ENCODE data around the gene CPNE5. TPM values are rescaled to one million over a fixed set of nuclear protein-coding genes. Genes with fewer than 3 reads are reported as not detected.

CPNE5 gene
- total RNA-seq, 1 donor from 2014 or later: 1.3 TPM

DNA sequence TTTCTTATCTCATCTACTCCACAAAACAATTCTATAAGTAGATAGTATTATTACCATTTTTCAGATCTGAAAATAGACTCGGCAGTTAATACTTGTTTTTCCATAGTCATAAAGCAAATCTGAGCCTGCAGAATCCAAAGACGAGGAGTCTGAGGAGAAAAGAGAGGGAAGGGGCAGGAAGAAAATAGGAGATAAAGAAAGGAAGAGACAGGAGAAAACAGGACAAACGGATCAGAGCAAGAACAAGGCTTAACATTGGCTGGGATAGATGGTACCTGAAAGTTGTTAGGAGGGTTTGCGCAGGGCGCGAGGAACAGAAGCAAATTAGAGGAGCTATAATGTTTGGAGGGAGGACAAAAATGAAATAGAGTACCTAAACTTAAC is 36.0 kb upstream of the CPNE5 start:
- TF ChIP-seq, protein P1, sequence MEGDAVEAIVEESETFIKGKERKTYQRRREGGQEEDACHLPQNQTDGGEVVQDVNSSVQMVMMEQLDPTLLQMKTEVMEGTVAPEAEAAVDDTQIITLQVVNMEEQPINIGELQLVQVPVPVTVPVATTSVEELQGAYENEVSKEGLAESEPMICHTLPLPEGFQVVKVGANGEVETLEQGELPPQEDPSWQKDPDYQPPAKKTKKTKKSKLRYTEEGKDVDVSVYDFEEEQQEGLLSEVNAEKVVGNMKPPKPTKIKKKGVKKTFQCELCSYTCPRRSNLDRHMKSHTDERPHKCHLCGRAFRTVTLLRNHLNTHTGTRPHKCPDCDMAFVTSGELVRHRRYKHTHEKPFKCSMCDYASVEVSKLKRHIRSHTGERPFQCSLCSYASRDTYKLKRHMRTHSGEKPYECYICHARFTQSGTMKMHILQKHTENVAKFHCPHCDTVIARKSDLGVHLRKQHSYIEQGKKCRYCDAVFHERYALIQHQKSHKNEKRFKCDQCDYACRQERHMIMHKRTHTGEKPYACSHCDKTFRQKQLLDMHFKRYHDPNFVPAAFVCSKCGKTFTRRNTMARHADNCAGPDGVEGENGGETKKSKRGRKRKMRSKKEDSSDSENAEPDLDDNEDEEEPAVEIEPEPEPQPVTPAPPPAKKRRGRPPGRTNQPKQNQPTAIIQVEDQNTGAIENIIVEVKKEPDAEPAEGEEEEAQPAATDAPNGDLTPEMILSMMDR (IDR thresholded peaks at IDR 0.05): no peak
- no peak for DNase-seq (ENCODE audit: low spot score in 2 of 2)
- intact Hi-C loops (cut with DNase I): loop anchor here (1.0 to 2.0 kb wide), 2 partner anchors 10 to 22 kb away; partner anchors contain the start of gene C6orf89

DNA sequence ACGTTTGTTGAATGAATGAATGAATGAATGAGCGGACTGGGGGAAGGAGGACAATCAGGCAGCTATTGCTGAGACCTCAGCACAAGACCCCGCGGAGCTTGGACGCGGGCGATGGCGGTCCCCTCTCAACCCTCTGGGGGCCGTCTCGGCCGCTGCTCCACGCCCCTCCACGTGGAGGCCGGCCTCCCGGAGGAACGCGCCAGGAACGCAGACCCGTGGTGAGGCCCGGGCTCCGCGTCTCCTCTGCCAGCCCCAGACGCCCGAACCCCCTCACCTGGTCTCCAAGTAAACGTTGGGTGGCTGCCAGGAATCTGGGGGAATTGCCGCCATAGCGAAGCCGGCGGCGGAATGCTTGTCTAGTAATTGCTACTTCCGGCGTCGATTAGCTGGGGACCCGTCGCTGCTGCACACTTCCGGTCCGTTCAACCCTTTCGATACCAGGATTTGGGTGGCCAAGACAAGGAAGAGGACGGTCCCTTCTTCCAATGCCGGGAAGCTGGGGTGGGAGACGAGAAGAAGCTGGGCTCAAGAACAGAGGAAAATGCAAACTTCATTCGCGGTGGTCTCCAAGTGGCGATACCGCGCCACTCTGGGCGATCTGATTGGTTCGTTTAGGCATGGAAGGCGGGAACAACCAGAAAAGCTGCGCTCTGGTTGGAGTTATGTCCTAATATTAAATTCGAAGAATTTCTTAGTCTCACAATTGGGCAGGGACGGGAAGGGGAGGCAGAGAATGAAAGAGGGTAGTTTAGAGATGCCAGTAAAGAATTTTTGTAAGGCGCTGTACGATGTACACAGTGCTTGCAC is 35.4 kb upstream of the CPNE5 start, which contains the start of gene PPIL1:
PPIL1 (minus strand) TSS at position 361 of the 807 bp plus-strand sequence; CDS start at position 330, 31 bp downstream.
- Histone ChIP-seq H3K9me3 (no peaks in the 10 kb centered on the region), H3K27me3 (no peaks in the 10 kb centered on the region), H3K4me1 (peaks cover 4 to 9% of the 10 kb centered on the region in 2 donors), H3K4me3 (peak within 1 kb of the TSS; percentile 78 to 86), H3K27ac (peak within 1 kb of the TSS; percentile 91), H3K36me3 (no peaks in the 10 kb centered on the region)
- intact Hi-C loops (cut with DNase I): loop anchor here (1.0 to 2.0 kb wide), 2 partner anchors 11 to 22 kb away; partner anchors contain the start of gene C6orf89
- TF ChIP-seq, protein P1 (IDR thresholded peaks at IDR 0.05): no peak
- DNase-seq (ENCODE audit: low spot score in 2 of 2): peak; percentile 29 to 90

More for the DNA sequence above, 36.0 kb upstream of the CPNE5 start:
- Histone ChIP-seq H3K9me3 (no peaks in the 10 kb centered on the region), H3K4me3 (peak overlapping the region; percentile 78 to 86), H3K36me3 (no peaks in the 10 kb centered on the region), H3K27me3 (no peaks in the 10 kb centered on the region), H3K27ac (peak overlapping the region; percentile 91), H3K4me1 (peaks cover 4 to 9% of the 10 kb centered on the region in 2 donors)

DNA sequence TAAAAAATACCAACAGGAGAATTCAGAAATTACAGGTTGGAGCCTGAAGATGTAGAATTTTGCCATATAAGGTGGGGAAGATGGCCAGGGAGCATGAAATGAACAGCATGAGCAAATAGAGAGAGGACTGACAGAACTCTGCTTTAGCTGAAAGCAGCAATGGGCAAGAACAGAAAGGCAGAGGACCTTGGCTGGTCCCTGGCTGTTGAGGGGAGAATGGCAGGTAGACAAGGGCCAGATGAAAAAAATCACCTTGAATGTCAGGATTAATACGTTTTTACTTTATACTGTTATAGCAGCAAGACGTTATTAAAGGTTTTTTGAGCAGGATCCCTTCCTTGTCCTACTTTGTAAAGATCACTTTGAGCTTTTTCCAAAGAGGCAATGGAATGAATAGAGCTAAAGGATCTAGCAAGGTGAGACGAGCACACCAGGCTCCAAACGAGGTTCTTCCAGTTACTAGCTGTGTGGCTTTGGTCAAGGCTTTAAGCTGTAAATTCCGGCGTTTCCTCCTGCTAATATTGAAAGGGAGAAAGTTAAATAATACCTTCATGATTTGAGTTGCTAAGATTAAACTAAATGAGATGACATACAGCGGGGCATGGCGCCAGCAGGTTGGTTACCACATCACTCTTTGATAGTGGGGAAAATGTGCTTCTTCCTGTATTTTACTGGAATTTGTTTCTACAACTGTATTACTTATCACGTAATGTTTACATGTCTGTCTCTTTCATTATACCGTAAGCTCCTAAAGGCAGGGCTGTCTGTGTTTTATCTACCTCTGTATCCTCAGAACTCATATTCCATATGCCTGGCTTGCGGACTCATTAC is 34.6 kb upstream of the CPNE5 start:
- Histone ChIP-seq H3K4me3 (peak overlapping the region; percentile 78 to 86), H3K27ac (peak overlapping the region; percentile 91), H3K4me1 (peaks cover 4 to 9% of the 10 kb centered on the region in 2 donors), H3K36me3 (peaks cover 0 to 3% of the 10 kb centered on the region in 2 donors), H3K9me3 (no peaks in the 10 kb centered on the region), H3K27me3 (no peaks in the 10 kb centered on the region)
- DNase-seq (ENCODE audit: low spot score in 2 of 2): no peak
- intact Hi-C loops (cut with DNase I): loop anchor here (2.0 kb wide), 1 partner anchor 21 kb away; no protein-coding TSS in a partner anchor
- TF ChIP-seq, protein P1 (IDR thresholded peaks at IDR 0.05): no peak

DNA sequence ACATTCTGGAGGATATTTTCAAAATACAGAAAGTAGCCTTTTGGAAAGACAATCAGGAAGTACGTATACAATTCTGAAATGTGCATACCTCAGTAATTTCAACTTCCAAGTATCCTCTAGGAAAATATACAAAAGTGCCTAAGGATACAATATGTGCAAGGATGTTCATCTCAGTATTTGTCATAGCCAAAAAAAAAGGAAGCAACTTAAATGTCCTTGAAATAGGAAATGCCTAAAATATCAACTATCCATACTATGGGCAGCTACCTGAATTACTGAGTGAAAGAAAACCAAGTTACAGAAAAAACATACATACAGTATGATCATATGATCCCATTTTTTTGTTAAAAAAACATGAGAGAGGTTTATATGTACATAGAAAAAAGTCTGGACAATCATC is 33.9 kb upstream of the CPNE5 start:
- peaks cover 4 to 9% of the 10 kb centered on the region in 2 donors for H3K4me1 ChIP-seq
- H3K36me3 ChIP-seq: peaks cover 0 to 3% of the 10 kb centered on the region in 2 donors
- no peak overlapping the region for H3K27ac ChIP-seq
- no peaks in the 10 kb centered on the region for H3K9me3 ChIP-seq
- DNase-seq (ENCODE audit: low spot score in 2 of 2): no peak
- H3K4me3 ChIP-seq: no peak overlapping the region
- intact Hi-C loops (cut with DNase I): no loop called here
- no peaks in the 10 kb centered on the region for H3K27me3 ChIP-seq
- TF ChIP-seq, protein P1 (IDR thresholded peaks at IDR 0.05): no peak

DNA sequence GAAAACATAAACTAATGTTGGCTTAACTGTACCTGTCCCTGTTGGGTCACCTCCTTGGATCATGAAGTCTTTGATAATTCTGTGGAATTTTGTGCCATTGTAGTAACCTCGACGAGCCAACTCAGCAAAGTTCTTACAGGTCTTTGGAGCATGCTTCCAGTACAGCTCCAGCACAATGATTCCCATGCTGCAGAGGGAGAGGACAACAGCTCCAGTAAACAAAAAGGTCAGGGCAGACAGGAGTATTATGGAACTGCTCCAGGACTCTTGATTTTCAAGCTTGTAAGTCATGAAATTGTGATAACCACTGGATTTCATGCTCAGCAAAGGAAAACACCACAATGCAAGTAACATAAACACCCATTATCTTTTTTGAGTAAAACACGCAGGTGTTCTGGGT is 32.4 kb upstream of the CPNE5 start:
- DNase-seq (ENCODE audit: low spot score in 2 of 2): no peak
- Histone ChIP-seq H3K36me3 (peaks cover 0 to 7% of the 10 kb centered on the region in 2 donors), H3K27me3 (no peaks in the 10 kb centered on the region), H3K27ac (no peak overlapping the region), H3K9me3 (no peaks in the 10 kb centered on the region), H3K4me1 (peaks cover 4 to 9% of the 10 kb centered on the region in 2 donors), H3K4me3 (no peak overlapping the region)
- TF ChIP-seq, protein P1 (IDR thresholded peaks at IDR 0.05): no peak
- intact Hi-C loops (cut with DNase I): no loop called here

Measured in ascending aorta (tissue), 2 donors.